RWPE1 (cell line): ENCODE measurements around the gene FADS3.

Experiments used
- CTCF ChIA-PET: fragments of 350-600 bp; sonication (Branson Sonifier 250); formaldehyde crosslinking; extraction: SDS; loops from one replicate; lab custom pipeline; 2021; lab: Yijun Ruan, JAX
- POLR2A ChIA-PET: fragments of 400-600 bp; formaldehyde crosslinking; extraction: SDS; loops from one replicate; lab custom pipeline; 2020; ENCODE audit warnings: antibody characterized with exemption; ENCODE audit not compliant: low non-redundant PET; lab: Yijun Ruan, JAX
- DNase-seq: peaks from one replicate; pipeline ENCODE4 v3.0.0; 2012; ENCODE audit warnings: low spot score
- H3K27ac ChIP-seq: fragments of 450-650 bp; 2 replicates; pipeline ENCODE4 v1.5.1; 2017
- TF ChIP-seq, protein P1 (sequence below): fragments of 450-650 bp; conservative IDR thresholded peaks from 2 replicates; pipeline ENCODE4 v1.5.1; 2017; ENCODE audit warnings: low read depth, mild to moderate bottlenecking

FADS3 gene, protein sequence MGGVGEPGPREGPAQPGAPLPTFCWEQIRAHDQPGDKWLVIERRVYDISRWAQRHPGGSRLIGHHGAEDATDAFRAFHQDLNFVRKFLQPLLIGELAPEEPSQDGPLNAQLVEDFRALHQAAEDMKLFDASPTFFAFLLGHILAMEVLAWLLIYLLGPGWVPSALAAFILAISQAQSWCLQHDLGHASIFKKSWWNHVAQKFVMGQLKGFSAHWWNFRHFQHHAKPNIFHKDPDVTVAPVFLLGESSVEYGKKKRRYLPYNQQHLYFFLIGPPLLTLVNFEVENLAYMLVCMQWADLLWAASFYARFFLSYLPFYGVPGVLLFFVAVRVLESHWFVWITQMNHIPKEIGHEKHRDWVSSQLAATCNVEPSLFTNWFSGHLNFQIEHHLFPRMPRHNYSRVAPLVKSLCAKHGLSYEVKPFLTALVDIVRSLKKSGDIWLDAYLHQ

DNA sequence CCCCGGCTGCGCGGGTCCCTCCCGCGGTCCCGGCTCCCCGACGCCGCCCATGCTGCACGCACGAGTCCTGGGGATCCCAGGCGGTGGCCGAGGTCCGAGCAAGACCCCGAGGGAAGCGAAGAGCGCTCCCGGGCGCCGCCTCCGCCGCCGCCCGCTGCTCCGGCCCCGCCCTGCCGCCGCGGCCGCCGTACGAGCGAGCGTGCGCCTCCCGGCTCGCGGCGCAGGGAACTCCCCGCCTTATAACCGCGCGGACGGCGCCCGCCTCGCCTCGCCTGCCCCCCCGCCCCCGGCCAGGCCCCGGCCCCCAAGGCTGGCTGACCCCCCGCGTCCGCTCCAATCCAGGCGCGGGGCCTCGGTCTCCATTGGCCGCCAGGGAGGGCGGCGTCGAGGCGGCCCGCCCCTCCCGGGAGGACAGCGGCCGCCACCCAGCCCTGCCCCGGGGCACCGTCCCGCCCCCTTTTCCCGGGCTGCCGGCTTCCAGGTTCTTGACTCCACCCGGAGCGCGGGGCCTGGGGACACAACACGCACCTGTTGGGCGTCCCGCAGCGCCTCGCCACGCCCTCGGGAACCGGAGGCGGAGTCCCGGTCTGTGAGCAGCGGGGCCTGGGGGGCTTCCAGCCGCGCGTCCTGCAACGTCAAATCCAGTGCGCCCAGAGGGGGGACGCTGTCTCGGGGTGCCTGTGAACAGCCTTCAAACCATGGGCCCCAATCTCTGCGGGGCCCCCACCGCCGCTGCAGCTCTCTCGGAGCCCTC lies at the start of gene FADS3:
Gene FADS3, minus strand, starts transcription at position 215 of the 754 bp plus-strand sequence. Its CDS starts 164 bp downstream, at position 51.
- ChIA-PET POLR2A (no interaction called here), CTCF (interaction anchor here (0.6 to 0.9 kb wide), 2 partner anchors 7 to 263 kb away, joined by 3 to 4 read pairs; no protein-coding TSS in a partner anchor)
- TF ChIP-seq, protein P1, sequence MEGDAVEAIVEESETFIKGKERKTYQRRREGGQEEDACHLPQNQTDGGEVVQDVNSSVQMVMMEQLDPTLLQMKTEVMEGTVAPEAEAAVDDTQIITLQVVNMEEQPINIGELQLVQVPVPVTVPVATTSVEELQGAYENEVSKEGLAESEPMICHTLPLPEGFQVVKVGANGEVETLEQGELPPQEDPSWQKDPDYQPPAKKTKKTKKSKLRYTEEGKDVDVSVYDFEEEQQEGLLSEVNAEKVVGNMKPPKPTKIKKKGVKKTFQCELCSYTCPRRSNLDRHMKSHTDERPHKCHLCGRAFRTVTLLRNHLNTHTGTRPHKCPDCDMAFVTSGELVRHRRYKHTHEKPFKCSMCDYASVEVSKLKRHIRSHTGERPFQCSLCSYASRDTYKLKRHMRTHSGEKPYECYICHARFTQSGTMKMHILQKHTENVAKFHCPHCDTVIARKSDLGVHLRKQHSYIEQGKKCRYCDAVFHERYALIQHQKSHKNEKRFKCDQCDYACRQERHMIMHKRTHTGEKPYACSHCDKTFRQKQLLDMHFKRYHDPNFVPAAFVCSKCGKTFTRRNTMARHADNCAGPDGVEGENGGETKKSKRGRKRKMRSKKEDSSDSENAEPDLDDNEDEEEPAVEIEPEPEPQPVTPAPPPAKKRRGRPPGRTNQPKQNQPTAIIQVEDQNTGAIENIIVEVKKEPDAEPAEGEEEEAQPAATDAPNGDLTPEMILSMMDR: no peak
- H3K27ac ChIP-seq: peak within 1 kb of the TSS; percentile 90
- peak; percentile 75 for DNase-seq

GRCh38 chr11:61940466-61940865 lies 49.1 kb upstream of the FADS3 start:
- POLR2A ChIA-PET: no interaction called here
- TF ChIP-seq, protein P1: no peak
- CTCF ChIA-PET: interaction anchor here (1.4 kb wide), 1 partner anchor 41 kb away, joined by 7 read pairs; no protein-coding TSS in a partner anchor
- DNase-seq: no peak
- no peak overlapping the region for H3K27ac ChIP-seq

DNA sequence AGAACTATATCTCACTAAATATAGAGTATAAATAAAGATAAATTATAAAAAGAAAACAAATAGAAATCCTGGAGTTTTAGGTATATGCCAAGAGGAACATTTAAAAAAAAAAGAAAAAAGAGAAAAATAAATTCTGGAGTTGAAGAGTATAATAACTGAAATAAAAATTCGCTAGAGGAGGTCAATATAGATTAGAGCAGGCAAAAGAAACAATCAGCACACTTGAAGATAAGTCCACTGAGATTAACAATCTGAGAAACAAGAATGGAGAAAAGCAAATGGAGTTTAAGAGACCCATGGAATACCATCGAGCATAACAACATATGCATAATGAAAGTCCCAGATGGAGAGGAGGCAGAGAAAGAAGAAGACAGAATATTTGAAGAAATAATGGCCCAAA lies 44.5 kb upstream of the FADS3 start:
- DNase-seq: no peak
- no peak overlapping the region for H3K27ac ChIP-seq
- TF ChIP-seq, protein P1: no peak
- POLR2A ChIA-PET: no interaction called here
- CTCF ChIA-PET: interaction anchor here (1.2 to 3.3 kb wide), 2 partner anchors 12 to 37 kb away, joined by 7 to 9 read pairs; no protein-coding TSS in a partner anchor

- CTCF ChIA-PET: interaction anchor here (0.6 to 1.6 kb wide), 3 partner anchors 17 to 530 kb away, joined by 3 to 5 read pairs (median 4); no protein-coding TSS in a partner anchor
- POLR2A ChIA-PET: no interaction called here
- DNase-seq: no peak
- H3K27ac ChIP-seq: no peak overlapping the region
- TF ChIP-seq, protein P1: no peak
Measured at GRCh38 chr11:61930933-61931332, 39.6 kb upstream of the FADS3 start.

GRCh38 chr11:61928606-61929005 lies 37.3 kb upstream of the FADS3 start:
- TF ChIP-seq, protein P1: no peak
- no peak for DNase-seq
- ChIA-PET CTCF (interaction anchor here (0.6 to 1.1 kb wide), 2 partner anchors 180 to 482 kb away, joined by 3 to 4 read pairs; no protein-coding TSS in a partner anchor), POLR2A (no interaction called here)
- H3K27ac ChIP-seq: no peak overlapping the region

DNA sequence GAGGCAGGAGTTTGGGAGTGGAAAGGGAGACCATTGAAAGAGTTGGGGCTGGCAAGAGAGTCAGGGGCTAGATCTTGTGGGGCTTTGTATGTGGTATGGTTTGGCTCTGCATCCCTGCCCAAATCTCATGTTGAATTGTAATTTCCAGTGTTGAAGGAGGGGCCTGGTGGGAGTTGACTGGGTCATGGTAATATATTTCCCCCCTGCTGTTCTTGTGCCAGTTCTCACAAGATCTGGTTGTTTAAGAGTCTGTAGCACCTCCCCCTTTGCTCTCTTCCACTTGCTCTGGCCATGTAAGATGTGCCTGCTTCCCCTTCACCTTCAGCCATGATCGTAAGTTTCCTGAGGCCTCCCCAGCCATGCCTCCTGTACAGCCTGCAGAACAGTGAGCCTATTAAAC lies 36.2 kb upstream of the FADS3 start:
- CTCF ChIA-PET: interaction anchor here (1.1 kb wide), 1 partner anchor 181 kb away, joined by 3 read pairs; no protein-coding TSS in a partner anchor
- no peak for DNase-seq
- H3K27ac ChIP-seq: no peak overlapping the region
- POLR2A ChIA-PET: no interaction called here
- TF ChIP-seq, protein P1: no peak
